Stimulated activated CD8-positive, alpha-beta memory T cell treated with anti-CD3 and anti-CD28 coated beads, Interleukin-7, amount 100 ng/mL, for 48 hours (primary cell): ENCODE data around the gene ECI1.

Experiments used
- DNase-seq, 2 donors: peaks; one replicate each; pipeline ENCODE4 v3.0.0-alpha.2; 2020; ENCODE audit warnings: low read depth in 1 of 2; ENCODE audit errors: extremely low read depth in 1 of 2

ECI1 gene

DNA sequence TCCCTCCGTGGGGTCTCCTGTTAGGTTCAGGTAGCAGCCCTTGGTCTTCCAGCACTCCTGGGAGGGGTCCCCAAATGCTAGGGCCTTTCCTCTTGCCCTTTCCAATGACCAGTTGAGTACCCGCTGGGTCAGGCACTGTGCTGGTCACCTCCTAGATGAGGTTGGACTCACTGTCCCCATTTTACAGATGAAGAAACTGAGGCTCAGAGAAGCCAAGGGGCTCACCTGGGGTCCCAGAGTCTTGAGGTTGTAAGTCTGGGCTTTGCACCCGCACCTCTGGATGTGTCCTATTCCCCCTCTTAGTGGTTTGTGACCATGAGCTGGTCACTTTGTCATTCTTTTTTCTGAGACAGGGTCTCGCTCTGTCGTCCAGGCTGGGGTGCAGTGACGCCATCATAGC, 53.6 kb downstream of the ECI1 start:
- no peak for DNase-seq

DNA sequence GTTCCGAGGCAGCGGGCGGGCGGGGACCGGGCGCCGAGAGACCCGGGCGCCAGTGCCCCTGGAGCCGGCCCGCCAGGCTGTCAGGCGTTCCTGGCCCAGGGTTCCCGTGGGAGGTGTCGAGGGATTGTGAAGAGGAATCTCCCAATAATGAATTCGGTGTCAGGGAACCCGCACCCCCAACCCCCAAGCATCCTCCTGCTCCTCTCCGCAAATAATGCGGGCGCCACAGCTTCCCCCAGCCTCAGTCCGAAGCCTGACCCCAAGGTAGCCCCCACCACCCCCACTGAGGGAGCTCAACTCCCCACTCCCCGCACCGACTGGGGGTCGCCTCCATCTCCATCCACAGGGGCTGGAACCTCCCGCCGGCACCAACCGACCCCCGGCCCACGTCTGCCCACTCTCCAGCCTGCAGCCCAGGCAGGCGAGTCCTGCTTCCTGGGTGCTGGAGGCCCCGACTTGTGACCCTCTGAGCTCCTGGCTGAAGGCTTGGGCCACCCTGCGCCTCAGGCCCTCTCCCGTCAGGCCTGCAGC, 54.3 kb downstream of the ECI1 start:
- no peak for DNase-seq

DNA sequence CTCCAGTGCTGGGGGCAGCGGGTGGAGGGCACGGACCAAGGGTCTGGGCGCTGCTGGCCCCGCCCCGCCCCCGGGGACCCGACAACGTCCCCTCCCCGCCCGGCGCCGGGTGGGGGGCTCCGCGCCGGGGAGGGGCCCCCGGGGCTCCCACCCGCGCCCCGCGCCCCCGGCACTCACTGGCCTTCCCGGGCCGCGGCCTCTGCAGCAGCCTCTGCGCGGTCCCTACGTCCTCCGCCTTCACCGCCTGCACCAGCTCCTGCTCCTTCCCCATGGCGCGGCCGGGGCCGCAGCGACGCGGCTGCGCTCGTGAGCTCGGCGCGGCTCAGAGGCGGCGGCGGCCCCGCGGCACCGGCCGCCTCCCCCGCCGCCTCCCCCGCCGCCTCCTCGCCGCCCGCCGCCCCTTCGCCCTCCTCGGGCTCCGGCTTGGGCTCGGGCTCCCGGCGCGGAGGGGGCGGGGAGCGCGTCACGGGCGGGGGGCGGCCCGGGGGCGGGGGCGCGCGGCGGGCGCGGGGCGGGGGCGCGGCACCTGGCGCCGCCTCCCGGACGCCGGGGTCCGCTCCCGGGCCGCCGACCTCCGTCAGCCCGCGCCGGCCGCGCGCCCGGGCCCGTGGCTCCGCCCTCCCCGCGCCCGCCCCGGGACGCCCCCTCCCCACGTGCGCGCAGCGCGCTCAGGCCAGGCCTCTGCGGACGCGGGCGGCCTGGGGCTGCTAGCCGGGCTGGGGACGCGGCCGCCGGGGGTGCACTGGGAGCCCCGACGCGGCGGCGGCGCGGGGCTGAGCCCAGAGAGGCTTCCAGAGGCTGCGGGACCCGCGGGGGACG, 55.0 kb downstream of the ECI1 start, which contains the start of gene CASKIN1:
Gene CASKIN1, minus strand, starts transcription at position 444 of the 819 bp plus-strand sequence. Its CDS starts 173 bp downstream, at position 271.
- no peak for DNase-seq

DNA sequence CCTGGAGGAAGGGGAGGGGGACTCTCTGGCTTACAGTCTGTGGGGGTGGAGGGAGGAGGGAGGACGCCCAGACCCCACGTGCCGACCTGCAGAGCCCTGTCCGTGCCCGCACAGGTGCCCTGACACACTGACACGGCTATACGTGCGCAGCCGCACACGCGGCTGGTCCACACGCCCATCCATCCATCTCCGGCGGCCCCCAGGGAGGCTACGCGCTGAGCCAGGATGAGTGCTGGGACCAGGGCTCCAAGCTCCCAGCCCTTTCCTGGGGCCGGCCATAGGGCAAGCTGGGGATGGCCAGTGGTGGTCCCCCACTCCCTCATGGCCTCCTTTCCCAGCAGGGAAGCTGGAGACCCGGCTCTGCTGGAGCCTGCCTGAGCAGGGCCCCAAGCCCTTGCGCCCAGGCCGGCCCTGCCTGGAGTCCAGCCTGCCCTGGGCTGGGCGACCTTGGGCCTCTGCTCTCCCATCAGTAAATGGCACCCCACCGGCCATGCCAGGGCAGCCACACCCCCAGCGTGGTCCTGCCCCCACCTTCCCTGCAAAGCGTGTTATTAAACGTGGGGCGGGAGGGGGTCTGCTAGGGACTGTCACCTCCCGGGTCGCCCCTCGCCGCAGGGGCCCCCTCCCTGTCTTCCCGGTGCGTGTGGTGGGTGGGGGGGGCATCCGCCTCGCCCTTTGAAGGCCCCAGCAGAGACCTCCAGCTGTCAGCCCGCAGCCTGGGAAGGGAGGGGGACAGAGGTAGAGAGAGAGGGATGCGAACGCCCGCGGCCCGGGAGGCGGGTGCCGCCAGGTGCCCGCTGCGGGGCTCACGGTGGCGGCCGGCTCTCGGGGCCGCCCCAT, 55.8 kb downstream of the ECI1 start:
- DNase-seq, result no peak

DNA sequence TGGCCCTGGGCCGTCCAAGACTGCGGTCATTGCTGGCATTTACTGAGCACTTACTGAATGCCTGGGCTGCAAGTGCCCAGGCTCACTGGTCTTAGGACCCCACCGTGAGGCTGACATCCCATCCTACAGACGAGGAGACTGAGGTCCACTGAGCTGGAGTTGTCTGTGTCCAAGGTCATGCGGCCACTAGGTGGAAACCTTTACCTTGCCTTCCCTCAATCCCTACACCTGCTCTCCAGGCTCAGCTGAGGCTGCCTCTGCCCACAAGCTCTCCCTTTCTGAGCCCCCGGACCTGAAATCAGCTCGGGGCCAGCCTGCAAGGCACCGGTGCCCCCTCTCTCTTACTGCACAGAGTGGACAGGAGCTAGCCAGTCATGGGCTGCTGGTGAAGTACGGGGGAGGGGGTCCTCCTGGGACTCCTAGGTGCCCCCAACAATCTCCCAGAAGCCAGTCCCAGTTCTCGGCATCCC, 56.5 kb downstream of the ECI1 start:
- peak in 1 of 2 donors; percentile 32 for DNase-seq

DNA sequence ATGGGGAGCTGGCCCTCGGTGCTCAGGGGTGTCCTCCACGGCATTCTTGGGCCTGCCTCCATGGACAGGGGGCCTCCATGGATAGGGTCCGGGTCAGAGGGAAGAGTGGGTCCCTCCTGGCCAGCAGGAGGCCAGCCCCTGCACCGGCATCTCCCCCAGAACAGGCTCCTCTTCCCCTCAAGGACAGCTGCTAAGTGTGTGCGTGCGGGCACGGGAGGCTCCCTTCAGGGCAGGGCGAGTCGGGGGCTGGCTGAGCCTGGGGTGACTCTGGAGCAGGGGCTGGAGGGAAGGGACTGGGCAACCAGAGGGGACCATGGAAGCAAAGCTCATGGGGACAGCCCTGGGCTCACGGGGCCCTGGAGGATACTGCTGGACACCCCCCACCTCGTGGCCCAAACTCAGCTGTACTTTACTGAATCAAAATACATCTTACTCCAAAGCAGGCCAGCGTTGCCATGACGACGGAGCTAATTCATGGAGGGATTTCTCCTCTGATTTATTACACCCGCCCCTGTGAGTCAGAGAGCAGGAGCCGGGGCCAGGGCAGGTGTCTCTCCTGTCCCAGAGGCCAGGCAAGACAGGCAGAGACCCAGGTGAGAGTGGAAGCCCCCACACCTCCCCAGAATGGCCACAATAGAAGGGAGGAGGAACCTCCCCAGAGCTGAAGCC, 57.1 kb downstream of the ECI1 start:
- DNase-seq, result no peak

DNA sequence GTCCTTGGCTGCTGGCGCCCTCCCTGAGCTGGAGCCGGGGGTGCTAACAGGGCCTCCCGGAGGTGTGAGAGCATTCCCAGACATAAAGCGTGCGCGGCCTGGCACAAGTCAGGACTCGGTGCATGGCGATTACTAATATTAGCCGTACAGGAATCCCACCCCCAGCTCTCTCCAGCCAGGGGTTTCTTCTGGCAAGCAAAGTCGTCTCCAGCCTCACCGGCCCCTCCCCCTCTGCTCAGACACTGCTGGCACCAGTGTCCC, 60.0 kb downstream of the ECI1 start:
- DNase-seq, result no peak

DNA sequence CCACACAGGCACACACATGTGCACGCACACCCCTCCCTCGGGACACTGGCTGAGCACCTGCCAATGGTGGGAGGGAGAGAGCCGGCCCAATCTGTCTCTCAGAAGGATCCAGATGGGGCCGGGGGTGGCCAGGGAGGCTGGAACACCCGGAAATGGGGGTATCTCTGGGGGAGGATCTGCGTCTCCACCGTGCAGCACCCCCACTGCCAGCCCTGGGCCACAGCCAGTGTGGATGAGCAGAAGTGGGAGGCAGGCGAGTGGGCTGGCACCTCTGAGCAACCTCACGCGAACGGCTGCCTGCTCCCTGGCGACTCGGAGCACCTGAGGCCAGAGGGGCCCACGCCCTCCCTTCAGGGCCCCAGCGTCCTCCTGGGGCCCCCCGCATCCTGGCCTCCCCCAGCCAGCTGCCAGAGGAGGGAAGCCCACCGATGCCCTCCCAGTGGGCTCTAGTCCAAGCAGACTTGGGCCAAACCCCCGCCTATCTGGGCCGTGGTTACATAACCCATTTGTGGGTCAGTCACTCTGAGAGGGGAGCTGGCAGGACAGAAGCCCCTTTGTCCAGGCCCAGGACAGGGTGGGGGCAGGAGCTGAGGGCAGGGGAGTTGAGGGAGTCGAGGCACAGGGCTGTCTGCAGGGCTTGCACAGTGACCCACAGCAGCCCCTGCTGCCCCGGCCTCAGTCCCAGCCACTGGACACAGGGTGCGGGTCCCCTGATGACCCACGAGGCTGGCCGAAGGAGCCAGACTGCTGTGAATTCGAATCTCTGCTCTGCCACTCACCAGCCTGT, 60.5 kb downstream of the ECI1 start:
- no peak for DNase-seq

DNA sequence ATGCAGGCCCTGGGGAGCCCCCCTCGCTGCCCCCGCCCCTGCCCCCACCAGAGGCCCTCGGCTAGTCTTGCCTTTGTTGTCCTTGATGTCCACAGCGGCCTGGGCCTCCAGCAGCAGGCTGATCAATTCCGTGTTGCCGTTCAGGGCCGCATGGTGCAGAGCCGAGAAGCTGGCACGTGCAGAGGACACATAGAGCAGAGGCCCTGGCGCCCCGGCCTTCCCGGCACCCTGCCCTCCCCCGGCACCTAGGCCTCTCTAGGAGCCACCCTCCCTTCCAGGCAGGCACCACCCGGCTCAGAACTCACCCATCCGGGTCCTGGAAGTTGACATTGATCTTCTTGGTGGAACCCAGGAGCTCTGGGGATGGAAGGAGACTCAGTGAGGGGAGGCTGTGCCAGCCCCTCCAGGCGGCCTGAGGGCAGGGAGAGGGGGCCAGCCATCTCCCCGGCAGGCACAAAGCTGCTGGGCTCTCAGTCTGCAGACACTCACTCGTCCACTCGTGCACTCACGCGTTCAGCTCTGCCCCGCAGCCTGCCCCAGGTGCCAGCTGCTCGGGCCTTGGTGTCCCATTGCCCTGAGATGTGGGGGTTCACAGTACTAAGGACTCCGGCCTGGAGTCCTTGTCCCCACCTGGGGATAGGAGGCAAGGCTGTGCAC, 61.3 kb downstream of the ECI1 start:
- DNase-seq, result no peak
